OCI-LY3 (cell line): ENCODE measurements around the gene CDHR2.

ENCODE experiments used
- EZH2phosphoT487 ChIP-seq: fragments of 200-600 bp; shearing (Covaris generic); IDR thresholded peaks from 2 replicates; pipeline ENCODE4 v1.6.1; 2018; ENCODE audit warnings: antibody characterized with exemption, mixed run types, low read depth
- TF ChIP-seq, protein P1 (sequence below): fragments of 200-600, 300-600 bp; sonication (generic); IDR thresholded peaks from 2 replicates; pipeline ENCODE4 v1.5.1; 2014; ENCODE audit warnings: antibody characterized with exemption, low read length, low read depth

DNA sequence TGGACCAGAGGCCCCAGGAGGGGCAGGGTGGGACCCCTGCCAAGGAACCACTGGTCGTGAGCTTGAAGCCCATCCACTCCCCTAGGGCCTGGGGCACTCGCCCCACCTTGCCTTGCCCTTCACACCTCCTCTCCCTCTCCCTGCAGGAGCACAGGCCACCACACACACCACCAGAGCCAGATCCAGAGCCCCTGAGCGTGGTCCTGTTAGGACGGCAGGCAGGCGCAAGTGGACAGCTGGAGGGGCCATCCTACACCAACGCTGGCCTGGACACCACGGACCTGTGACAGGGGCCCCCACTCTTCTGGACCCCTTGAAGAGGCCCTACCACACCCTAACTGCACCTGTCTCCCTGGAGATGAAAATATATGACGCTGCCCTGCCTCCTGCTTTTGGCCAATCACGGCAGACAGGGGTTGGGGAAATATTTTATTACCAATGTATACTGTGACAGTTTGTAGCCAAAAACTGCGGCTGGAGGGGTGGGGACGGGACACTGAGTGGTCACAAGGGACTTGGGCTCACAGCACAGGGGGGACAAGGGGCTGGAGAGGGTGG is 46.3 kb downstream of the CDHR2 start:
- TF ChIP-seq, protein P1, sequence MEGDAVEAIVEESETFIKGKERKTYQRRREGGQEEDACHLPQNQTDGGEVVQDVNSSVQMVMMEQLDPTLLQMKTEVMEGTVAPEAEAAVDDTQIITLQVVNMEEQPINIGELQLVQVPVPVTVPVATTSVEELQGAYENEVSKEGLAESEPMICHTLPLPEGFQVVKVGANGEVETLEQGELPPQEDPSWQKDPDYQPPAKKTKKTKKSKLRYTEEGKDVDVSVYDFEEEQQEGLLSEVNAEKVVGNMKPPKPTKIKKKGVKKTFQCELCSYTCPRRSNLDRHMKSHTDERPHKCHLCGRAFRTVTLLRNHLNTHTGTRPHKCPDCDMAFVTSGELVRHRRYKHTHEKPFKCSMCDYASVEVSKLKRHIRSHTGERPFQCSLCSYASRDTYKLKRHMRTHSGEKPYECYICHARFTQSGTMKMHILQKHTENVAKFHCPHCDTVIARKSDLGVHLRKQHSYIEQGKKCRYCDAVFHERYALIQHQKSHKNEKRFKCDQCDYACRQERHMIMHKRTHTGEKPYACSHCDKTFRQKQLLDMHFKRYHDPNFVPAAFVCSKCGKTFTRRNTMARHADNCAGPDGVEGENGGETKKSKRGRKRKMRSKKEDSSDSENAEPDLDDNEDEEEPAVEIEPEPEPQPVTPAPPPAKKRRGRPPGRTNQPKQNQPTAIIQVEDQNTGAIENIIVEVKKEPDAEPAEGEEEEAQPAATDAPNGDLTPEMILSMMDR, result no peak
- TF ChIP-seq EZH2phosphoT487, result no peak
